IPS-NIHi11 (cell line): ENCODE data around the gene PER3.

Experiments
- DNase-seq: peaks from one replicate; pipeline ENCODE4 v3.0.0; 2012; ENCODE audit warnings: mixed read lengths, low spot score

PER3 gene

GRCh38 chr1:7833035-7833434, 48.9 kb downstream of the PER3 start:
- no peak for DNase-seq

GRCh38 chr1:7838714-7839113, 54.6 kb downstream of the PER3 start:
- DNase-seq, result no peak

- no peak for DNase-seq
These were observed 55.4 kb downstream of the PER3 start for GRCh38 chr1:7839526-7839925.

- no peak for DNase-seq
These were observed 58.4 kb downstream of the PER3 start for GRCh38 chr1:7842517-7842916.

GRCh38 chr1:7845761-7846160, 61.7 kb downstream of the PER3 start:
- no peak for DNase-seq

GRCh38 chr1:7846656-7847055, 62.6 kb downstream of the PER3 start:
- DNase-seq, result no peak

GRCh38 chr1:7847599-7847998, 63.5 kb downstream of the PER3 start:
- no peak for DNase-seq

- DNase-seq, result no peak
These were observed 66.7 kb downstream of the PER3 start for GRCh38 chr1:7850786-7851185.

- no peak for DNase-seq
These were observed 69.0 kb downstream of the PER3 start, which contains the start of gene UTS2 for GRCh38 chr1:7852804-7853683. UTS2 (minus strand) TSS chr1:7853065; CDS start chr1:7853003, 62 bp downstream.

GRCh38 chr1:7853684-7854026, 69.6 kb downstream of the PER3 start:
- no peak for DNase-seq

GRCh38 chr1:7856345-7856744, 72.3 kb downstream of the PER3 start:
- DNase-seq, result peak; percentile 37

- DNase-seq, result no peak
These were observed 72.9 kb downstream of the PER3 start for GRCh38 chr1:7857000-7857399.

- DNase-seq, result no peak
These were observed 73.9 kb downstream of the PER3 start for GRCh38 chr1:7857985-7858384.

- DNase-seq, result no peak
These were observed 75.3 kb downstream of the PER3 start for GRCh38 chr1:7859406-7859805.

- no peak for DNase-seq
These were observed 76.0 kb downstream of the PER3 start for GRCh38 chr1:7860130-7860529.

- no peak for DNase-seq
These were observed 77.4 kb downstream of the PER3 start for GRCh38 chr1:7861452-7861851.

GRCh38 chr1:7862211-7863060, 78.3 kb downstream of the PER3 start:
- no peak for DNase-seq

GRCh38 chr1:7863756-7864328, 79.8 kb downstream of the PER3 start:
- no peak for DNase-seq

GRCh38 chr1:7865978-7866377, 81.9 kb downstream of the PER3 start:
- no peak for DNase-seq

GRCh38 chr1:7868070-7868780, 84.1 kb downstream of the PER3 start:
- DNase-seq, result no peak

GRCh38 chr1:7869136-7869920, 85.2 kb downstream of the PER3 start:
- DNase-seq, result no peak
